ENCODE measurements around the gene POLR3A. TPM values are rescaled to one million over a fixed set of nuclear protein-coding genes. Genes with fewer than 3 reads are reported as not detected.

Gene POLR3A
- polyA plus RNA-seq, 1 of the 3 experiments (the other 2 are of a cell fraction), result 10.8 TPM

DNA sequence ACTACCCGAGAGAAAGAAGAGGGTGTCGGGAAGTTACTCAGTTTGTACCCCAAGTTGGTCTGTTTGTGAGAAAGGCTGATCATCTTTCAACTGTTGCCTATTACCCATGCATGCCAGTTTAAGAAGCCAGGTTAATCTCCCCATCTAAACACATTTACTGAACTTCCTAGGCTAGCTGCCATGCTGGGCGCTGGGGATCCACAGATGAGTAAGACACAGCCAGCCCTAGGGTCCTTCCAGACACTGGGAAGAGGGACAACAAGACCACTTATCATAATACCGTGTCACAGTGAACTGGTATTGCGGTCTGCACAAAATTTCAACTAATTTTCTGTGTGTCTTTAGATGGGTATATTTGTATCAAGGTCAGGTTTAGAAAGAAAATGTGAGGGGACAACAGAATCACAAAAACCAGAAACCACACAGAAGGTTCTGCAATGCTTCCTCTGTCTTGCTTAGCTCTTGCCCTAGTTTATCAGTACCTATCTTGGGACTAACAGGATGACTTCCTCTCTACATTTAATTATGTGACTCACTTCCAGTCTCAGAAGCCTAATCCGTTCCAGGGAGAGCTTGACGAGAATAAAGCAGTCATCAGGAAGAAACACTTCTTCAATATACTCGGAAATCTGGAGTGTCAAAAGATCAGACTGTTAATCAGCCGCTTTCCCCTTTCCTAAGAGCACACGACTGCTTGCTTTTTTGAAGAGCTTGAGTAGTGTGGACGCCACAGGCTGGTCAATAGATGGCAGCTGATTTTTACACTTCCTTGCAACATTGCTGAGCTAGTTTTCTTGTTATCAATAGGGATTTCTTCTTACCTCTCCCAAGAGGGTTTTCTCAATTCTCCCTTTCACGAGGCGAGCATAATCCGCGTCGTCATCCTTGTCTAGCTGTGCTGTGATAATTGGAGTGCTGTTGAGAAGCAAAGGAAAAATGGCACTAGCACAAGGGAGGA lies 45.7 kb downstream of the POLR3A start:
- POLR2A ChIA-PET, result interaction anchor here (0.8 kb wide), 1 partner anchor 15 kb away, joined by 3 read pairs; no protein-coding TSS in a partner anchor
- no peaks in the 10 kb centered on the region; the same call in 1 of the 2 replicates for H3K79me2 ChIP-seq (ENCODE audit: insufficient read depth)
- peak overlapping the region; percentile 86 to 89 for H3K27ac ChIP-seq (ENCODE audit: low read depth in 2 of 2, low read length in 1 of 2)
- H2AFZ ChIP-seq (ENCODE audit: low read depth), result no peak overlapping the region
- H3K4me1 ChIP-seq (ENCODE audit: control insufficient read depth in 1 of 2, insufficient read depth in 2 of 2, low read depth in 1 of 2, low read length in 1 of 2), result peaks cover 19 to 28% of the 10 kb centered on the region in 2 experiments; a peak in 3 of 4 replicates
- no peak overlapping the region for H3K4me3 ChIP-seq (ENCODE audit: low read depth in 2 of 2, low read length in 1 of 2)
- no peak; the same call in 1 of the 2 replicates for TF ChIP-seq ELF1 (IDR thresholded peaks at IDR 0.05)
- TF ChIP-seq, protein P1, sequence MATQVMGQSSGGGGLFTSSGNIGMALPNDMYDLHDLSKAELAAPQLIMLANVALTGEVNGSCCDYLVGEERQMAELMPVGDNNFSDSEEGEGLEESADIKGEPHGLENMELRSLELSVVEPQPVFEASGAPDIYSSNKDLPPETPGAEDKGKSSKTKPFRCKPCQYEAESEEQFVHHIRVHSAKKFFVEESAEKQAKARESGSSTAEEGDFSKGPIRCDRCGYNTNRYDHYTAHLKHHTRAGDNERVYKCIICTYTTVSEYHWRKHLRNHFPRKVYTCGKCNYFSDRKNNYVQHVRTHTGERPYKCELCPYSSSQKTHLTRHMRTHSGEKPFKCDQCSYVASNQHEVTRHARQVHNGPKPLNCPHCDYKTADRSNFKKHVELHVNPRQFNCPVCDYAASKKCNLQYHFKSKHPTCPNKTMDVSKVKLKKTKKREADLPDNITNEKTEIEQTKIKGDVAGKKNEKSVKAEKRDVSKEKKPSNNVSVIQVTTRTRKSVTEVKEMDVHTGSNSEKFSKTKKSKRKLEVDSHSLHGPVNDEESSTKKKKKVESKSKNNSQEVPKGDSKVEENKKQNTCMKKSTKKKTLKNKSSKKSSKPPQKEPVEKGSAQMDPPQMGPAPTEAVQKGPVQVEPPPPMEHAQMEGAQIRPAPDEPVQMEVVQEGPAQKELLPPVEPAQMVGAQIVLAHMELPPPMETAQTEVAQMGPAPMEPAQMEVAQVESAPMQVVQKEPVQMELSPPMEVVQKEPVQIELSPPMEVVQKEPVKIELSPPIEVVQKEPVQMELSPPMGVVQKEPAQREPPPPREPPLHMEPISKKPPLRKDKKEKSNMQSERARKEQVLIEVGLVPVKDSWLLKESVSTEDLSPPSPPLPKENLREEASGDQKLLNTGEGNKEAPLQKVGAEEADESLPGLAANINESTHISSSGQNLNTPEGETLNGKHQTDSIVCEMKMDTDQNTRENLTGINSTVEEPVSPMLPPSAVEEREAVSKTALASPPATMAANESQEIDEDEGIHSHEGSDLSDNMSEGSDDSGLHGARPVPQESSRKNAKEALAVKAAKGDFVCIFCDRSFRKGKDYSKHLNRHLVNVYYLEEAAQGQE (IDR thresholded peaks at IDR 0.05; ENCODE audit: low read depth, low read length), result no peak
- TF ChIP-seq RCOR1 (IDR thresholded peaks at IDR 0.05; ENCODE audit: low read length), result 0 out of 2 replicates have a peak, but pooled peaks have one; percentile 25
- no peak for TF ChIP-seq RXRA (IDR thresholded peaks at IDR 0.05; ENCODE audit: borderline replicate concordance, low read depth)
- no peak for TF ChIP-seq NRF1 (IDR thresholded peaks at IDR 0.05; ENCODE audit: low read depth, low read length)
- TF ChIP-seq GATA2 (CRISPR knock-in tag; IDR thresholded peaks at IDR 0.05), result peak; percentile 32; the same call in 1 of the 2 replicates
- TF ChIP-seq CHD2 (IDR thresholded peaks at IDR 0.05; ENCODE audit: low read length, partially characterized antibody), result peak; percentile 42
- TF ChIP-seq, protein P2, sequence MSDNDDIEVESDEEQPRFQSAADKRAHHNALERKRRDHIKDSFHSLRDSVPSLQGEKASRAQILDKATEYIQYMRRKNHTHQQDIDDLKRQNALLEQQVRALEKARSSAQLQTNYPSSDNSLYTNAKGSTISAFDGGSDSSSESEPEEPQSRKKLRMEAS (IDR thresholded peaks at IDR 0.05; ENCODE audit: low read depth), result 0 out of 2 replicates have a peak, but pooled peaks have one; percentile 39
- TF ChIP-seq FOXJ3 (CRISPR knock-in tag; IDR thresholded peaks at IDR 0.05), result no peak
- TF ChIP-seq POLR2AphosphoS5 (IDR thresholded peaks at IDR 0.05; ENCODE audit: low read depth, low read length), result 0 out of 2 replicates have a peak, but pooled peaks have one; percentile 53
- TF ChIP-seq, protein P3, sequence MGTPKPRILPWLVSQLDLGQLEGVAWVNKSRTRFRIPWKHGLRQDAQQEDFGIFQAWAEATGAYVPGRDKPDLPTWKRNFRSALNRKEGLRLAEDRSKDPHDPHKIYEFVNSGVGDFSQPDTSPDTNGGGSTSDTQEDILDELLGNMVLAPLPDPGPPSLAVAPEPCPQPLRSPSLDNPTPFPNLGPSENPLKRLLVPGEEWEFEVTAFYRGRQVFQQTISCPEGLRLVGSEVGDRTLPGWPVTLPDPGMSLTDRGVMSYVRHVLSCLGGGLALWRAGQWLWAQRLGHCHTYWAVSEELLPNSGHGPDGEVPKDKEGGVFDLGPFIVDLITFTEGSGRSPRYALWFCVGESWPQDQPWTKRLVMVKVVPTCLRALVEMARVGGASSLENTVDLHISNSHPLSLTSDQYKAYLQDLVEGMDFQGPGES (IDR thresholded peaks at IDR 0.05; ENCODE audit: low read depth, low read length), result no peak
- peak; percentile 57; the same call in 1 of the 2 replicates for TF ChIP-seq FOSL2 (IDR thresholded peaks at IDR 0.05; ENCODE audit: borderline replicate concordance, low read depth)
- TF ChIP-seq, protein P4, sequence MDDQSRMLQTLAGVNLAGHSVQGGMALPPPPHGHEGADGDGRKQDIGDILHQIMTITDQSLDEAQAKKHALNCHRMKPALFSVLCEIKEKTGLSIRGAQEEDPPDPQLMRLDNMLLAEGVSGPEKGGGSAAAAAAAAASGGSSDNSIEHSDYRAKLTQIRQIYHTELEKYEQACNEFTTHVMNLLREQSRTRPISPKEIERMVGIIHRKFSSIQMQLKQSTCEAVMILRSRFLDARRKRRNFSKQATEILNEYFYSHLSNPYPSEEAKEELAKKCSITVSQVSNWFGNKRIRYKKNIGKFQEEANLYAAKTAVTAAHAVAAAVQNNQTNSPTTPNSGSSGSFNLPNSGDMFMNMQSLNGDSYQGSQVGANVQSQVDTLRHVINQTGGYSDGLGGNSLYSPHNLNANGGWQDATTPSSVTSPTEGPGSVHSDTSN (IDR thresholded peaks at IDR 0.05), result peak; percentile 51
- no peak; the same call in 1 of the 2 replicates for TF ChIP-seq NFIC (IDR thresholded peaks at IDR 0.05; ENCODE audit: borderline replicate concordance)
- no peak for TF ChIP-seq MXI1 (IDR thresholded peaks at IDR 0.05; ENCODE audit: low read depth, low read length)
- TF ChIP-seq RAD21 (IDR thresholded peaks at IDR 0.05; ENCODE audit: low read length), result peak; percentile 19
- TF ChIP-seq, protein P5, sequence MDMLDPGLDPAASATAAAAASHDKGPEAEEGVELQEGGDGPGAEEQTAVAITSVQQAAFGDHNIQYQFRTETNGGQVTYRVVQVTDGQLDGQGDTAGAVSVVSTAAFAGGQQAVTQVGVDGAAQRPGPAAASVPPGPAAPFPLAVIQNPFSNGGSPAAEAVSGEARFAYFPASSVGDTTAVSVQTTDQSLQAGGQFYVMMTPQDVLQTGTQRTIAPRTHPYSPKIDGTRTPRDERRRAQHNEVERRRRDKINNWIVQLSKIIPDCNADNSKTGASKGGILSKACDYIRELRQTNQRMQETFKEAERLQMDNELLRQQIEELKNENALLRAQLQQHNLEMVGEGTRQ (IDR thresholded peaks at IDR 0.05; ENCODE audit: borderline replicate concordance, low read depth, low read length), result no peak
- peak in 1 of 2 experiments; percentile 37; a peak in 1 of 4 replicates for TF ChIP-seq EP300 (IDR thresholded peaks at IDR 0.05; ENCODE audit: borderline replicate concordance in 1 of 2, low read depth in 1 of 2, low read length in 1 of 2)
- no peak for TF ChIP-seq SIN3A (IDR thresholded peaks at IDR 0.05; ENCODE audit: borderline replicate concordance, low read depth, low read length)
- TF ChIP-seq SMC3 (IDR thresholded peaks at IDR 0.05; ENCODE audit: low read depth, low read length), result 0 out of 2 replicates have a peak, but pooled peaks have one; percentile 1
- no peak for TF ChIP-seq MEF2A (IDR thresholded peaks at IDR 0.05; ENCODE audit: borderline replicate concordance, low read depth)
- TF ChIP-seq TAF1 (IDR thresholded peaks at IDR 0.05; ENCODE audit: borderline replicate concordance, low read depth, low read length), result no peak
- TF ChIP-seq JUND (IDR thresholded peaks at IDR 0.05), result peak; percentile 80
- TF ChIP-seq TCF12 (IDR thresholded peaks at IDR 0.05), result peak; percentile 73
- DNase-seq, result peak; percentile 52
- no peaks in the 10 kb centered on the region for H4K20me1 ChIP-seq (ENCODE audit: insufficient read depth)
- peaks cover 27% of the 10 kb centered on the region for H3F3A ChIP-seq (replicated peaks; ENCODE audit: insufficient read depth)
- H3K27me3 ChIP-seq (ENCODE audit: insufficient read depth), result no peaks in the 10 kb centered on the region
- no peaks in the 10 kb centered on the region for H3K9me3 ChIP-seq
- WGBS (ENCODE audit: low lambda C conversion rate), result 52% methylated on average over 16 of the region's 16 CpGs
- H3K9ac ChIP-seq, result peak overlapping the region; percentile 16; the same call in 1 of the 2 replicates
- H3K36me3 ChIP-seq (replicated peaks in 1 of 2; ENCODE audit: control insufficient read depth in 1 of 2, insufficient read depth in 2 of 2, low read length in 1 of 2), result peaks cover 72 to 81% of the 10 kb centered on the region in 2 experiments
- H3K9me2 ChIP-seq, result no peaks in the 10 kb centered on the region
- peak overlapping the region; percentile 45; the same call in 1 of the 2 replicates for H3K4me2 ChIP-seq
- CTCF ChIA-PET, result interaction anchor here (0.6 to 2.2 kb wide), 11 partner anchors 9 to 817 kb away, joined by 3 to 16 read pairs (median 3); partner anchors contain the start of gene DLG5

Measured in SK-N-SH (cell line).